Ramos (cell line): Measurements from ENCODE around the gene QKI.
"Not testable (repeated sequence)": the region's sequence is repeated elsewhere in the genome, so short reads cannot be mapped to it uniquely, and the experiment has no call there.

Experiments
- in situ Hi-C: fragments of 300-500 bp; cut with MboI; formaldehyde crosslinking; loops from one replicate; pipeline ENCODE4 v1.14.3; 2022; ENCODE audit warnings: low sequenced_read_pairs; ENCODE audit not compliant: unreplicated experiment

The QKI gene

DNA sequence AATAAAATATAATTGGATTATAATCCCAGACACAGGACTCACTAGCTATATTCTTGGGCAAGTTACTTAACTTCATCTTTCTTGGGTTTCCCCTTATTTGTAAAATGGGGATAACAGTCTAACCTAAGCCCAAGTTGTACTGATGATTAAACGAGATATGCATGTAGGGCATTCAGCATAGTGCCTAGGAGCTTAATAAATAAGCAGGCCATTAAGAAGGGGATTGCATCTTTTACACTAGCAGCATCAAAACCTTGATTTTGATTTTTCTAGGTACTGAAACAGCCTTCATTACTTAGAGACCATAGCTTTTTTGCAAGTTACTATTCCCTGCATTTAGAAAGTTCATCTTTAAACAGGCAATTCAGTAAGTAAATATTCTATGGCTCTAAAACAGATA is 2.2 kb upstream of the QKI start:
- in situ Hi-C loops, result loop anchor here (25.0 kb wide), 1 partner anchor 550 kb away; no protein-coding TSS in a partner anchor

DNA sequence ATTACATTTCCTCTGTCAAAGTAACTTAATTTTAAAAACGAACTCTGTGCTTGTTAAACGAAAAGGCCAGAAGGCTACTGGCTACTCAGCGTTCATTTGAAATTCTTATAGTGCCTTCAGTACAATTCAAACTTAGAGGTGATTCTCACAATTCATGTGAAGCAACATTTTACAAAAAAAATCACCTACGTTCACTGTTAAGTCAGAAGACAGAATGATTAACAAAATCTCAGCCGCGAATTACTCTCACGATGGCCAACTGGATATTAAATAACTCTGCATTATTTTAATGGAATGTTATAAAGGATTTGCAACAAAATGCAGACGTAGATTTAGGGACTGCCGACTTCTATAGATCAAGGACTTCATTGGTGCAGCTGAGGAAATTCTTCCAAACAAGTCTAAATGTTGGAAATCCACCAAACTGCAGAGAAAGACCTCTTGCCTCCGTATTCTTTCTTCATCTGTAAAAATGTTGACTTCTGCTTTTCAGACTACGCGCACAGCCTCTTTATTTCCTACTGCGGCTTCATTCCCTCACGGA is 1.6 kb upstream of the QKI start:
- in situ Hi-C loops, result loop anchor here (25.0 kb wide), 1 partner anchor 549 kb away; no protein-coding TSS in a partner anchor

DNA sequence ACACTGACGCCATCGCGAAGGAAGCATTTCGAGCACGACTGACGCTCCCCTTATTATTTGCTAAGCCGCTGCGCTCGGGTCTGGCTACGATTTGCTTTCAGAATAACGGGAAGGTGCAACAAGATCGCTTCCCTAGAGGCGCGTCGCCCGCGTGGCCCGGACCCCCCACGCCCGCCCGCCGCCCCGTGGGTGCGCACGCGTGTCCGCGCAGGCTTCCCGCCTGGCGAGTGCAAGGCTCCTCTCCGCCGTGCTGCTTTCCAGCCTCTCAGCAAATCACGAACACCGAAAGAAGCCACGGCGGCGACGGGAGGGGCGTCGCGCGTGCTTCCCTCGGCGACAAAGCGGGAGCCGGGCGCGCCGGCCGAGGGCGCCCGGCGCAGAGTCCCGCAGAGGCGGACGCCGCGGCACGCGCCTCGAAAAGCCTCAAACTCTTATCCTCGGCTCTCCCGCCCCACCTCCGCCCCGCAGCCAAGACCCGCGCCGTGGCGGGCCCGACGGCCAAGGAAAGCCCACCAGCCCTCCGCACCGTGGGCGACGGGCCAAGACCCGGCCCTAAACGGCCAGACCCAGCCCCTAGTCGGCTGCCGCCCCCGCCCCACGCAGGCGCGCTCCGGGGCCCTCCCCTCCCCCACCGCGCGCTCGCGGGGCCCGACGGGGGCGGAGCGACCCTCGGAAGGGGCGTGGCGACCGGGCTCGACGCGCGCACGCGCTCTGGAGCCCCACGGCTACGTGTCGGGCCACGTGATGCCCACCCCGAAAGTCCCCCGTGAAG is 987 bp upstream of the QKI start:
- in situ Hi-C loops, result loop anchor here (25.0 kb wide), 1 partner anchor 549 kb away; no protein-coding TSS in a partner anchor

DNA sequence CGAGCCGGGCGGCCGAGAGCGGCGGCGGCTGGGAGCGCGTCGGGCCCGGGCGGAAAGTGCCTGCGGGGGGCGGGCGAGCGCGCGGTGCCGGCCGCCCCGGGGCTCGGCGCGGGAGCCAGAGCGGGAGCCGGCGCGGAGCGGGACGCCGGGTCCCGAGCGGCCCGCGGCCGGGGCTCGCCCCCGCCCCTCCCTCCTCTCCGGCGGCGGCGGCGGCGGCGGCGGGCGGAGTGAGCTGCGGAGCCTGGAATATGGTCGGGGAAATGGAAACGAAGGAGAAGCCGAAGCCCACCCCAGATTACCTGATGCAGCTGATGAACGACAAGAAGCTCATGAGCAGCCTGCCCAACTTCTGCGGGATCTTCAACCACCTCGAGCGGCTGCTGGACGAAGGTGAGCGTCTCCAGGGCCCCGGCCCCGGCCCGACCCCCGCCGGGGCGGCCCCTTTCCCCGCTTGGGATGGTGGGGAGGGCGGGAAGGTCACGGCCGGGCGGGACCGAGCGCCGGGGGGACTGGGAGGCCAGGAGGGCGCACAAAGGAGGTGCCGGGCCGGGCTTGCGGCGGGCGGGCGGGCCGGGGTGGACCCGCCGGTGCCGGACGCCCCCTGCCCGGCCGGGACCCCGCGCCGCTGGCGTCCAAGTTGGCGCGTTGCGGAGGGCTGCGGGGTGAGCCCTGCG is 565 bp downstream of the QKI start:
- in situ Hi-C loops, result loop anchor here (25.0 kb wide), 1 partner anchor 547 kb away; no protein-coding TSS in a partner anchor

DNA sequence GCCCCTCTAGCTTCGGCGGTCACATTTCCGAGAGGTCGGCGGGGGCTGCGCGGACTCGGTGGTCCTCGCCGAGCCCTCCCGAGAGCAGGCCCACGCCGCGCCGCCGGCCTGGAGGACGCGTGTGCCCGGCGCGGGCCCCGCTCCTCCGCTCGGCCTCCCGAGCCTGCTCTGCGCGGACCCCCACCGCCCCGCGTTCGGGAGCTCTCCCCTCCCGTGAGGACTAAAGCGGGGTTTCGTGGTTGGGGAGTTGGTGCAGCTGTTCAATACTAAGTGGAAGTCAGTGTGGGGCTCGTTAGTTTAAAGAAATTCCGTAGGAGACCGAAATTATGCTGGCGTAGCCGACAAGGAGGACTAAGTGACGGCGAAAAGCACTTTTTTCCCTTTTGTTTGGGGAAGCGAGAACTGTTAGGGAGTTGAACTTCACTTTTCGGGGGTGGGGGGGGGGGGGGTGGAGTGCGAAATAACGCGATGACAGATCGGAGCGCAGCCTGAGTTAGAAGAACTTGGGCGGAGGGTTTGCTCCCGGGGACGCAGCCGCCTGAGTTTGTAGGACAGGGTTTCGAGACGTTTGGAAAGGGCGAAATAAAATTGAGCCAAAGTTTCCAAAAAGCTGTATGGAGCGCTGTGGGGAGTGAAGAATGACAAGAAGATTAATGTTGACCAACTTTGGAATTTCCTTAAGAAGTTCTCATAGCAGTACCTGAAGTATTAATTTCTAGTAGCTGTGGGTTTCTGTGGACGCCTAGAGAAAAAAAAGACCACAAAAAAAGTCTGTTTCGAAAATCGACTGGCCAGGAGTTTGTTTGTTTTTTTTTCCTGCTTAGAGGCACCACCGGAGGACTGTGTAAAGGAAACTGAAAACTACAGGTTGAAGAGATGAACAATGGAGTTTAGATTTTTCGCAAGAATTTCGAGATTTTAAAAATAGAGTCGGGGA is 1.4 kb downstream of the QKI start:
- in situ Hi-C loops, result loop anchor here (25.0 kb wide), 1 partner anchor 546 kb away; no protein-coding TSS in a partner anchor

DNA sequence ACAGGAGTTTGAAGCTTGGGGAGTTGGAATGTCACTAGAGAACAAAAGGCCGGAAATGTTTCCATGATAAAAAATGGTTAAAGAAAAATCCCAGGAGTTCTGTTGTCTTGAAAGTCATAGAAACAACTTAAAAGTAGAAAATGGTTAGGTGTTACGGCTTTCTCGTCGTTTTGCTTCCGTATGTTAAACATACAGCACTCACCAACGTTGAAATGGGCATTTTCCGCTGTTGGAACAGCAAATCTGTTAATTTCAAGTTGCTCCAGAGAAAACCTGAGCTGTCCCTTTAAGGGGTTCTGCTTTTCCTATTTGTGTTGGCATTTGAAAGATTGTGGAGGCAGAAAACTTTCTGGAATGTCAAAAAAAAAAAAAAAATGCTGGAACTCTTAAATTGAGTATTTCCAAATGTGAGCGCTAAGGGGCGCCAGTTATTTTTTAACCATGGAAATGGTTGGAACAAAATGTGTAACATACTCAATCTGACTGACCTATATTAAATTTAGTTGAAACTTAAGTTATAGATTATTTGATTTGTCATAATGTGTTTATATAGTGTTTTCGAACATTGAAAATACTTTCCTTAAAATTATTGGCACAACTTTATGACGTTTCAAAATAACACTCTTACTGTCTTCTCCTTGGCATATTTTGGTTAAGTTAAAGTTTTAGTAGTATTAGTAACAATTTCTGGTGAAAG is 2.2 kb downstream of the QKI start:
- in situ Hi-C loops, result loop anchor here (25.0 kb wide), 1 partner anchor 546 kb away; no protein-coding TSS in a partner anchor

DNA sequence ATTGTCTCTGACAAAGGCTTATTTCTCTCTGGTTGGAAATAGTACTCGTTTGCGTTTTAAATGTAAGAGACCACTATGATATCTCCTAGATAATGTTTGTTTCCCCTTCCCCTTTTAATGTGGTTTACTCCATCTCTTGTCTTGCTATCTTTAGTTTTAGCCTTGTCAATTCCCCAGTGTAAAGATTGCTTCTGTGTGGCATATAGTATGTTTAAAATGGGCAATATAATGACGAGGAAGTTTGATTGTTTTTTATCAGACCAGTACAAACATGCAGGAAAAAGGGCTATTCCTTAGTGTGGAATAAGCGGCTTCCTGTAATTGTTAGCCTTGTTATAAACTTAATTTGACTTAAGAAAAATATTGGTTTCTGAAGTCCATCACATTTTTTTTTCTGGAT is 3.1 kb downstream of the QKI start:
- in situ Hi-C loops, result loop anchor here (25.0 kb wide), 1 partner anchor 545 kb away; no protein-coding TSS in a partner anchor

DNA sequence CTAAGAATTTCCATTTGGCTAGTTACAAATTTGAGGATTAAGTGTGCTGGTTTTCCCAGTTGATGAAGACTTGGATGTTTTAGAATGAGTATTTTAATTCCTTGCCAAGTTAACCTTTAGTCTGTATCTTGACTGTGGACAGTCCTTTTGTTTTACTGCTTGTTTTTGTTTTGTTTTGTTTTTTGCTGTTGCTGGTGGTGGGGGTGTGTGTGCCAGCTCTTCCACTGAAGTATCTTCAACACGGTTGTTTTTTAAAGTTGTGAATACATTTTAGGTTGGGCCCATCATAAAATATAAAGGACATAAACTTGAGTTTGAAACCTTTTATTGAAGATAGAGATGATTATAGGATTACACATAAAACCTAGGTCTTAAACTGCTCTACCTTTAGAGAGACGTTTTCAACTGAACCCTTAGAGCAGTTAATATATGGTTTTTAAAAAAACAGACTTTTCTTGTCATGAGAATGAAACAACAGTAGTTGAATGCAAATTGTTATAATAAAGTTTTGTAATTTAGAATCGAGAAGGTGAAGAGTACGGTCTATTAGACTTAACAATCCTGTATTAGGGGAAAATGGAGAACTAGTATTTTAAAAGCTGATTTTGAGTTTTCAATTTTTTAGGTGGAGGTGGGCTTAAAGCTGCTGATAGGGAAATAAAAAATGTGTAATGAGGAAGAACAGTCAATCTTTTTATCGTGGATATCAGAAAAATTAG is 4.0 kb downstream of the QKI start:
- in situ Hi-C loops, result loop anchor here (25.0 kb wide), 1 partner anchor 544 kb away; no protein-coding TSS in a partner anchor

DNA sequence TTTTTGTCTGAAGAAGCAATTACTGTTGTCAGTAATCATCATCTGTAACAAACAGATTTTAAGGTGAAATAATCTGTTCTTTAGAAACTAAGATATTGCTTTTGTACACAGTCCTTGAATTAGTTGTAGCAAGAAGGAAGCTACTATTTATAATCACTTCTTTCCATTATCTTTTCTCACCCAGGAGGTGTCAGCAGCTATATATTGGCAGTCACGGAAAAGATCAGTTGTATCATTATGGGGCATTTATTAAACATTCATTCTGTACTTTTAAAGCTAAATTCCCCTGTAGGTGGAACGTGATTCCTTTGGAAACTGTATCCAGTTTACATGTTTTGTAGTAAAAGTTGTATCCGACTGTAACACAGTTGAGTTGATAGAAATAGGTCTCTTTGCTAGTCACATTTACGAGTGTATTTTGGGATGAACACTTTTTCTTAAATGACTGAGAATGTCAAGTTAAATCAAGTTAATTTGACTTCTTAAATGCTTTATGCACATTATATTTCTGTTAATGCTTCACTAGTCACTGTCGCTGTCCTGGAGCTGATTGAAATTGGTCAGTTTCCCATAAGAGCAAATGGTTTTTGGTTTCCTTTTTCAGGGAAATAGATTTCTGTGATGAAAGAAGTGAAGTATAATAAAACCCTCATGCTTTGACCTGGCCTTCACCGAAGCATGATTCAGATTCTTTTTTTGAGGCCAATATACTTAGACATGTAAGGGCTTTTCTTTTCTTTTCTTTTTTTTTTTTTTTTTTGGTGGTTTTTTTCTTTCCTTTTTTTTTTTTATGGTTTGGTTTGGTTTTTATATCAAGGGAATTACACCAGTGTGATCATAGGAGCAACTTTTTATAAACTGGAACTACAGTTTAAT is 5.1 kb downstream of the QKI start:
- in situ Hi-C loops, result loop anchor here (25.0 kb wide), 1 partner anchor 543 kb away; no protein-coding TSS in a partner anchor

DNA sequence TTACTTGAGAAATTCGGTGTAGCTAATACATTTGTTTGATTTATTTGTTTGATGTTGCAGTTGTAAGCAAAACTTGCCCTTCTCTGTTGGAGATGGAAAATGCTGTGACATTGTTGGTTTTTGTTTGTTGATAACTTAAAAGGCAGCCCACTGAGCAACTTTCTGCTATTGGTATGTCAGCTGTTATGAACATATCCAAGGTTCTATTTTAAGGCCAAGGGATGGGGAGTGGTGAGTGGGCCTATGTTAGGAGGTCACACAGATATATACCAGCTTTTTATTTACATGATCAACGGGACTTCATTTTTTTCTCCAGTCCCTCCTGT is 5.7 kb downstream of the QKI start:
- in situ Hi-C loops, result loop anchor here (25.0 kb wide), 1 partner anchor 542 kb away; no protein-coding TSS in a partner anchor

DNA sequence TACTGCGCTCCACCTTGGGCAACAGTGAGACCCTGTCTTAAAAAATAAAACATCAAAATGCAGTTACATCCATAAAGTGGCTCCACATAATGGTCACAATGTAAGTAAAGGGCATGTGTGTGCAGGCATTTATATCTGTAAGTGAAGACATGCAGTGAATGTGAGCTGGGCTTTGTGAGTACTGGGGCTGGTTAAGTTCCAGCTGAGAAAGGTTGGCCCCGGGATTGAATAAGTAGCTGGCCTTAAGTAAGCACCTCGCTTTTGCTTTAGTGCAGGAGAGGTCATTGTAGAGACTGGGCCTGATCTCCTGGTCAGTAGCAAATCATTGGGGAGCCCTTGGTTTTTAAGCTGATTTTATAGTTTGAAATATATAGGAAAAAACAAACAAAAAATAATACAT is 8.0 kb downstream of the QKI start:
- in situ Hi-C loops, result loop anchor here (25.0 kb wide), 1 partner anchor 540 kb away; no protein-coding TSS in a partner anchor

DNA sequence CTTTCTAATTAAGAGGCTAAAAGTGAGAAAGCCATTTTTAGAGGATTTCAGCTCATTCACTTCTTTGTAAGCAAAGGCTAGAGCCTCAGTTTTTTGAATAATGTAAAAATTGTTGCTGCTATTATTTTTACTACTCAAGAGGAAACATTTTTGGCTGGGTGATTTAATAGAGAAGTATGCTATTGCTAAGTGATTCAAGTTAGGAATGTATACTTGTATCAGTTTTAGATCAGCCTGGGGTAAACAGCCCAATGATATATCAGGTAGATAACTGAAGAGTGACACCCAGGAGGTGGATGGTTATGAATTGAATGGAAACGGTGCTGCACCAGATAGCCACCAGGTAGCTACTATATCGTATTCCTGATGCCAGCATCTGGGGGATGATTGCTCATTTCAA is 9.2 kb downstream of the QKI start:
- in situ Hi-C loops, result loop anchor here (25.0 kb wide), 1 partner anchor 539 kb away; no protein-coding TSS in a partner anchor

DNA sequence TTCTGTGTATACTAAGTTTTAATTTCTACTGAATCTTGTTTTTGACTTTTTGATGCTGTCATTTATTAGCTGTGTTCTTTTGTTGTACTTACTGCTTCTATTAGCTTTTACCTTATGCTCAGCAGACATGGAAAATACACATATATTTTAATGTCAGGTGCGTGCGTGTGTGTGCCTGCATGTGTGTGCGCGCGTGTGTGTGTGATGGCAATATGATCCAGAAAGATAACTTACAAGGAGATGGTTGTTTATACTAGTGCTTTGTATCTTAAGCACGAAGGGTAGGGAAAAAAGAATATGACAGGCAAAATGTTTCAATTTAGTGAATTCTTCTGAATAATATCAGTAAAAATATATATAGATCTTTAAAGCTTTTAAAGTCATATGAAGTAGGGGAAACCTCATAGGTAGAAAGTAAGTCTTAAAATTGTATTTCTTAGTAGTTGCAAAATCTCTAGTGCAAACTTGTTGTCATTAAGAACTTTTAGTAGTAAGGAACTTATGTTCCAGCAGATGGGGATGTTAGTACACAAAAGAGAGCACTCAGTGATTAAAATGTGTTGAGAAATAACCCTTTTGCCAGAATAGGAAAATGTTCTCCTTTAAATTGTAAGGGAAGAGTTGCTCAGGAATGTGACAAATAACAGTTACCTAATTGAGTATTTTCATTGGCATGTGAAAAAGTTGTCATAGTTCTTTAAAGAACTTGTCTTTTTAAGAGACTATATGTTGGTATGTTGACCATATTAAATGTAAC is 13.2 kb downstream of the QKI start:
- in situ Hi-C loops, result no loop called here

DNA sequence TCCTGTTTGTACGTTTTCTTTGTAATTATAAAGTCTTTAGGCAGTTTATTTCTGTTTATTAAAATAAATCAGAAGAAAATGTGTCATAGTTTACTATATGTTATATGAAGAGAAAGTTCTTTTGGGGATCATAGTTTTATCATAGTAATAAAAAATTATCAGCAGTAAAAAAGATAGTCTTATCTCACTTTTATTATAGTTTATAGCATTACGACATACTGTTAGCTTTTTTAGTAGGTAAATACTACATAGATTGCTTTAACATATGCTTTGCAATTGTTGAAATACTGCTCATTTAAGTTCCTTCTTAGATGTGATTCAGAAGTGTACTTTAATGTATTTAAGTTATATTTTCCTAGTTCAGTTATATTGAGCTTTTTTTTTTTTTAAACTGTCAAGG is 13.9 kb downstream of the QKI start:
- in situ Hi-C loops, result no loop called here

DNA sequence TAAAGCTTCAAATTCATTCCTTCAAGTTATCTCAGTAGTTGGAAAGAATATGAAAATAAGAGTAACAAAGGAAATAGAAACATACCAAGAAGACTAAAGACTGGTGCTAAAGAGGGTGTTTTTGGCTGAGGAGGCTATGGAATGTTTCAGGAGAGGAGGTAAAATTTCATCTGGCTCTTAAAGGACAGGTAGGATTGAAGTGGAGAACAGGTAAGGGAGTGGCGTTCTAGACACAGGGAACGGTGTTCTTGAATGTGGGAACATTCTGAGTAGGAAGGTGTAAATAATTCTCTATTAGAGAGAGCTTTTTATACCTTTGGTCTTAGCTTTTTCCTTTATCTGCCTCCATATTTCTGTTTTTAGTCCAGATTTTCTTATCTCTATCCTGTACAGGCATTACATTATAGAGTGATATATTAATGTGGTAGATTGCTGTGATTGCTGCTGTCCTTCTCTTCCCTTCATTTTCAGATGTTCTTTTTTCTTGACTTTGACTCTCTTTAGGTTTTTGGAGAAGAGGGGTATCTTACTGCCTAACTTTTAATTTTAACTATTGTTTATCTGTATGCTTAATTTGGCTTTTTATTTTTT is 15.4 kb downstream of the QKI start:
- in situ Hi-C loops, result no loop called here

DNA sequence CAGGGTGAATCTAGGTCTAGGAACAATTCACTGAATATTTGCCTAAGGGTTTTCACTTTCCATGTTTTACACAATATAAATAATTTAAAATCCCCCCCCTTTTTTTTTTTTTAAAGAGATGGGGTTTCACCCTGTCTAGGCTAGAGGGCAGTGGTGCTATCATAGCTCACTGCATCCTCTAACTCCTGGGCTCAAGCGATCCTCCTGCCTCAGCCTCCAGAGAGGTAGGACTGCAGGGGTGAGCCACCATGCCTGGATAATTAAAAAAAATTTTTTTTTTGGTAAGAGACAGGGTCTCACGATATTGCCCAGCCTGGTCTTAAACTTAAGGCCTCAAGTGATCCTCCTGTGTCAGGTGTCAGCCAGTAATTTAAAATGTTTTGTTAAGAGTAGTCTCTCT is 17.8 kb downstream of the QKI start:
- in situ Hi-C loops, result no loop called here

DNA sequence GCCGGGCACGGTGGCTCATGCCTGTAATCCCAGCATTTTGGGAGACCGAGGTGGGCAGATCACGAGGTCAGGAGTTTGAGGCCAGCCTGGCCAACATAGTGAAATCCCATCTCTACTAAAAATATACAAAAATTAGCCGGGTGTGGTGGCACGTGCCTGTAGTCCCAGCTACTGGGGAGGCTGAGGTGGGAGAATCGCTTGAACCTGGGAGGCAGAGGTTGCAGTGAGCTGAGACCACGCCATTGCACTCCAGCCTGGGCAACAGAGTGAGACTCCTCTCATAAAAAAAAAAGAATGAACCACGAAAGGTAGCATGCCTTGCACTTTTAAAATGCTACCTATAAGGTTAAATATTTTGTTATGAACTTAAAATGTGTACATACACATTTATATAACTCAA is 19.0 kb downstream of the QKI start:
- in situ Hi-C loops, result not testable (repeated sequence)
